GM21723 (cell line): ENCODE results near the gene ADISSP.
A peak's percentile ranks its signal among the peaks of the same experiment; 100 is the strongest.

ENCODE experiments used
- ATAC-seq: cut with Tn5 transposase; IDR thresholded peaks from one replicate; pipeline ENCODE4 v1.9.1; 2021; ENCODE audit warnings: mild to moderate bottlenecking, moderate library complexity; ENCODE audit not compliant: unreplicated experiment

The ADISSP gene

DNA sequence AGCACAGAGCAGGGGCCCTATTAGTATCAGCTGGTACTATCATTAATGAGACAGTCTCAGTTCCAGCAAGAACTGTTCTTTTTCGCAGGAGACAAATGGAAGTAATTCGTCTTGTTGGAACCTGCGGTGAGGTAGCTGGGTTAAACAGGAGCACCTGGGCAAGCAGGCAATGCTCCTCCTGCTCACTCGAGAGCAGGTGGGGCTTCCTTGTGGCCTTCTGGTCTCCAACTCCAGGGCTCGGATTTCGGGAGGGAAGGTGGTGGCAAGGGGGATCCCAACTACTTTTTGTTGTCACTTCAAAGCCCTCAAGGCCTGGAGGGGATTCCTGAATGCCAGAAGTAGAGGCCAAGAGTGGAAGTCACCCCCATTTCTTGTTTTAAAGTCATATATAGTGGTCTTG lies 15.0 kb upstream of the ADISSP start:
- ATAC-seq: no peak

GRCh38 chr20:3781153-3781910 lies 13.8 kb upstream of the ADISSP start, which contains the start of gene SPEF1:
Gene SPEF1 (minus strand): TSS chr20:3781448. CDS start chr20:3781287, 161 bp downstream.
- peak; percentile 73 for ATAC-seq

- no peak for ATAC-seq
Measured at GRCh38 chr20:3778976-3779375, 11.4 kb upstream of the ADISSP start.

- peak; percentile 48 for ATAC-seq
Measured at GRCh38 chr20:3777716-3778629, 10.4 kb upstream of the ADISSP start.

DNA sequence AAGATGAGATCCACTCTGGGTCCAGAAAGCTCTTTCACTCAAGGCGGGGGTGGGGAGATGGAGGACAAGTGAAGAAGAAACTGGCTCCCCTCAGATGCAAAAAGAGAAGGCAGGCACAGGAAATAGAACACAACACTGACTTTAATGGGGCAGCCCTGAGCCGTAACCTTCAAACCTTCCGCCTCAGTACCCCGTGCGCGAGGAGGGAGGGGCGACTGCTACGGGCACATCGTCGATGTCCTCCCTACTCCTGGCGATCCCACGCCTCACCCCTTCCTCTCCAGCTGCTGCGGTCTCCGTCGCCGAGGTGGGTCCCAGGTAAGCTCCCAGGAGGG lies 9.8 kb upstream of the ADISSP start:
- no peak for ATAC-seq

- no peak for ATAC-seq
Measured at GRCh38 chr20:3775457-3776108, 8.0 kb upstream of the ADISSP start.

DNA sequence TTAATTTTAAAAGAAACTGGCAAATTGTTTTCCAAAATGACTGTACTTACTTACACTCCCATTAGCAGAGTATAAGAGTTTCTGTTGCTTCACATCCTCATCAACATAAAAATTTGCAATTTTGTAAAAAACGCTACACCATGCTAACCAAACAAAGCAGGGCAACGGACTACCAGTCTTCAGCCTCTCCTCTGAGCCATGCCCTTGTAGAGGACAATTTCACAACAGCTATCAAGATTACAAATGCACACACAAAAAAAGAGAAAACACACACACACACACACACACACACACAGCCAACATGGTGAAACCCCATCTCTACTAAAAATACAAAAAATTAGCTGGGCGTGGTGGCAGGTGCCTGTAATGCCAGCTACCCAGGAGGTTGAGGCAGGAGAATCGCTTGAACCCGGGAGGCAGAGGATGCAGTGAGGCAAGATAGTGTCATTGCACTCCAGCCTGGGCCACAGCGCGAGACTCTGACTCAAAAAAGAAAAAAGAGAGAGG lies 4.1 kb upstream of the ADISSP start:
- no peak for ATAC-seq

DNA sequence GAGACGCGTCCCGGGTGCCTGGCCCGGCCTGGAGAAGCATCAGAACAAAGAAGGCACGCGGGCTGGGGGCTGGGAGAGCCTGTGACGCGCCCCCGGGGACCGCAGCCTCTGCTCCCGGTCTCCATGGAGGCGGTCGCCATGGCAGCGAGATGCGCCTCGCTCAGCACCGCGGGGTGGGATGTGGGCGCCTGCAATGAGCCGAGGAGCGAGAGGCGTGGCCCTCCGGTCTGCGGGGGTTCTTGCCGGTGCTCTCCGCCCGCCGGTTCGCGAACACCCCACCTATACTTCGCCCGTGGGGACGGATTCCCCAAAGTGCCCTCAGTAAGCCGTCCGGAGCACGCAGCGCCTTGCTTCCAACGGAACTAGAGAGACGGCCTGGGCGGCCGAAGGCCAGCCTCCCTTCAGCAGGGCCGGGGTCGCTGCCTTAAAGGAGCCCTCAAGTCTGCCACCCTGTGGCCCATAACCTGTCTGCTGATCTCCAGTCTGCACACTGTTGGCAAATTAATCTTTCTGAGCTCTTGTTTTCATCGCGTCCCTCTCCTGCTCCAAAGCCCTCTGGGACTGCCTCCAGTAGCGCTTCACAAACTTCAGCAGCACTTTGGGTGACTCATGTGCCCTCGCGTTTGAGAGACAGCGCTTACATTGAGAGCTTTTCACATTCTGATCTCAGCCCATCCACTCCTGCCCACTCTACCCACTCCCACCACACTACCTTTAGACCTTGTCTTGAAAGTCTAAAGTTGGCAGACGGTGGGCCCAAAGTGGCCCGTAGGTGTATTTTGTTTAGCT lies 983 bp upstream of the ADISSP start:
- ATAC-seq: peak; percentile 45

GRCh38 chr20:3767110-3767426 lies 485 bp downstream of the ADISSP start:
- no peak for ATAC-seq

DNA sequence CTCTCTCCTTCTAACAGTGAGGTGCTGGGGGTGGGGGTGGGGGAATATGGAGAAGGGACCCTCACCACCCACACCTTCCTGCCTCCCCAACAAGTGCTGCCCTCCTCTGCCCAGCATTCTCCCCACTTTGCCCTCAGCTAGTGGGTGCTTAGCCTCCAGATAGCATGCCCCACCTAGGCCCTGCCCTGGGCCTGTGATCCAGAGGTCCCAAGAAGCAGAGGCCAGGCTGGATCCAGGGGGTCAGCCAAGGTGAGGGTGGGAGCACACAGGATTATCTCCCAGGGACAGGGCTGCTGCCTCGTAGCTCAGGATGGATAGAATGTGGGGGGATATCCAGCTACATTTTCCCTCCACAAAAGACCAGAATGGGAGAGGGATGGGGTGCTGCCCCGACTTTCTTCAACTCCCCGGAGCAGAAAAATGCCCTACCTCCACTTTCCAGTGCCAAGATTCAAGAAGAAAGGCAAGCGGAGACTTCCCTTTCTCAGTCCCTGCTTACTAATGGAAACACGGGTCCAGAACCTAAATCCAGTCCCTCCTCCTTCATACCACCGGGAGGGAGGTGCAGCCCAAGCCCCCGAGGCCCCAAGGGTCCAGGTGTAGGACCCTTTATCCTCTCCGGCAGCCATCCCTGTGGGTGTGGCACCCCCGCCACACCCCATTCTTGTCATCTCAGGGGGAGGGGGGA lies 987 bp downstream of the ADISSP start:
- no peak for ATAC-seq

DNA sequence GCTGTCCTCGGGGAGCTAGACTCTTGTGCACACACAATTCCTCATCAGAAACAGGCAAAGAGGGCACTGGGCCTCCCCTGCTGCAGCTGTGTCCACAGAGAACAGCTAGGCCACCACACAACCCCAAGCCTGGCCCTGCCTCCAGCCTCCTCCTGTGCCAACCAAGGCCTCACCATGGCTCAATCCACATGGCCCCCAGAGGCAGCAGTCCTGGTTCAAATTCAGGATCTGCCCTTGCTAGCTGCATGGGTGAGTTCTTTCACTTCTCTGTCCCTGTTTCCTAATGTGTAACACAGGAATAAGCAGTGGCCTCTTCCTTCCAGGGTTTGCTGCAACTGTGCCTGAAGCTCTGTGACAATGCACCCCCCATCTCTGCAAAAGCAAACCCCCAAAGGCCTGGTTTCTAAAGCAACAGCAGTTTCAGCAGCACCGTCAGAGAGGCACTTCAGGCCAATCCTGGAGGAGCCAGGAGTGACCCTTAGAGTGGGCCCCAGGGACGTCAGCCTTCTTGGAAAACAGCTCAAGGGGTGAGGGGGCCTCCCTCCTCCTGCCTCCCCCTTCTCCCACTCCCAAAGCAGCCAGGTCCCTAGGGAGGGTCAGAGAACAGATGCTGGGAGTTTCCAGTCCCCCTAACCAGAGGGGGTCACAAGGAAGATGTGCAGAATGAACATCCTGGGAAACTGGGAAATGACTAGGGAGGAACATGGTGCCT lies 2.2 kb downstream of the ADISSP start:
- no peak for ATAC-seq

GRCh38 chr20:3764659-3765058 lies 2.9 kb downstream of the ADISSP start:
- no peak for ATAC-seq

DNA sequence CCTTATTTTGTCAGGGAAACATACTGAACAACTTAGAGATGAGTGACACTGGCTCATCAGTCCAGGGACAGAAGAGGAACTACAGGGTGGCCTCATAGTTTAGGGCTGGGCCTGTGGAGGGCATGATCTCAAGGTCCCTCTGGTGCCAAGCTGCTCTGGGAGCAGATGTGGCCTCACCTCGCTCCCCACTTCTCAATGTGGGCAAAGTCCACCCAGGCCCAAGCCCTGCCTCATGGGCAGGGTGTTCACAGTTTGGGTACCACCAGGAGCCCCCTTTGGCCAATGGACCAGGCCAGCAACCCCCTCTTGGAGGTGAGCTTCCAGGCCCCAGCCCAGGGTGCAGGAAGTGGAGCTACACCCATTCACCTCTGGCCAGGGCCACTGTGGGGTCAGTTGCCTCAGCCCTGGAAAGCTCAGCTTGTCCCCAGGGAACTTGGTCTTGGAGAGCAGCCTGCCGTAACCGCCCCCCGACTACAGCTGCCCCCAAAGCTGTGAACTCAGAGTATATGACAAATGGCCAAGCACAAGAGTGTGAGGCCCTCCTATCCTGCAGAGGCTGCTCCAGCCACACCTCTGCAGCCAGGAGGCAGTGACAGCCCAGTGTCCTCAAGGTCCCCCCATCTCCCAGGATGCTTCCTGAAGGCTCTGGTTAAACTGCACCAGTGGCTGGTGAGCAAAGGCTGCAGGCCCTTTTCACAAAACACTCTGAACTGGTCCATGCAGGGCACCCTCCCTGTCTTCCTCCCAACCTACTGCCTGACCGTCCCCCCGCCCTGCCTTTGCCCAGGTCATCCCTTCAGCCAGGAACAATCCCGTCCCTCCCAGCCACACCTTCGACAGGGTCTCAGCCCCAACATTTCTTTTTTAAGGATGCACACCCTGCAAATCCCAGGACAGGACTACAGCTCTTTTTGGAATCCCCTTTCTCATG lies 3.6 kb downstream of the ADISSP start:
- ATAC-seq: no peak

GRCh38 chr20:3760655-3761348 lies 6.8 kb downstream of the ADISSP start:
- ATAC-seq: no peak

DNA sequence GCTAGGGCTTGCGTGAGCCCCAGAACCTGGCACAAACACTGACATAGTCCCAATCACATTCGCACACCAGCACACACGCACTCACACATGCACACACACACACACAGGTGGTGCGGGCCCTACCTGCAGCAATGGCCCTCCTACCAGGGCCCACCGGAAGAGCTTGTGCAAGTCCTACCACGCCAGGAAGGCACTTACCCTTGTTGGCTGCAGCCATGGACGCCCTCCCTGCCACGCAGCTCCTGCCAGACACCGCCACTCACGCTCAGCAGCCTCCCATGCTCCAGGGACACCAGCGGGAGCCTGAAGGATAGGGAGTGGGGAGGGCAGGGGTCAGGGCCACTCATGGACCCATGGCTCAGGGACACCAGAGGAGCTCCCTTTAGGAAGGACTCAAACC lies 7.7 kb downstream of the ADISSP start:
- ATAC-seq: no peak

GRCh38 chr20:3759316-3759823 lies 8.2 kb downstream of the ADISSP start:
- no peak for ATAC-seq

DNA sequence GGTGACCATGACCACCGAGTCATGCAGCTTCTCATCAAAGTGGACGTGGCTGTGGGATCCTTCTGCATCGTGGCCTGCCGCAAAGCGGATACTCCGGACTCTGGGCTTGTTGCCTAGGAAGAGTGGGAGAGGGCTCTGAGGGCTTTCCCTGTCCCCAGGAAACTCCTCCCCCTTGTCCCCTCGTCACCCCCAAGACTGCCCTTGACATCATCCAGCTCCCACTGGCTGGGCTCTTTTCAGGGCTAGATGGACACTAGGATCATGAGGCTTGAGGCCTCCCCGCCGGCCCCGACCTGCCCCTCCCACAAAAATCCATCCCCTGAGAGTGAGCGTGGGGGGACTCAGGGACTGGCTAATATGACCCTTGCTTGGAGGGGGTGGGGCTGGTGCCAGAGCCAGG lies 9.0 kb downstream of the ADISSP start:
- no peak for ATAC-seq

GRCh38 chr20:3757268-3757667 lies 10.3 kb downstream of the ADISSP start:
- no peak for ATAC-seq
